ENCODE measurements around the gene IFNLR1.

- no peak for TF ChIP-seq CTCF (IDR thresholded peaks at IDR 0.05; ENCODE audit: insufficient read depth, low read length, poor library complexity, severe bottlenecking)
- no peak for TF ChIP-seq EZH2phosphoT487 (conservative IDR thresholded peaks at IDR 0.05; ENCODE audit: low read length)
Measured at GRCh38 chr1:24165500-24165899, 21.6 kb downstream of the IFNLR1 start.

All from SU-DHL-6 (cell line).